Daoy (cell line): Measurements from ENCODE around the gene WDR59. TPM values are rescaled to one million over a fixed set of nuclear protein-coding genes. Genes with fewer than 3 reads are reported as not detected.
"Not testable (repeated sequence)": the region's sequence is repeated elsewhere in the genome, so short reads cannot be mapped to it uniquely, and the experiment has no call there.

Source experiments
- DNase-seq: peaks from one replicate; pipeline ENCODE4 v3.0.0-alpha.2; 2015; ENCODE audit warnings: low read depth
- total RNA-seq: library from RNA; depleted of rRNA; stranded (reverse); fragments of >200 nt; shearing (Covaris generic); gene quantifications from 2 replicates; pipeline ENCODE4 v1.2.3, GENCODE V29; 2014; rRNA removed

Gene WDR59
- total RNA-seq, 1 experiment from 2014 or later, result 9.4 TPM

- DNase-seq, result no peak
Measured at GRCh38 chr16:74850027-74850426, 134.9 kb downstream of the WDR59 start.

DNA sequence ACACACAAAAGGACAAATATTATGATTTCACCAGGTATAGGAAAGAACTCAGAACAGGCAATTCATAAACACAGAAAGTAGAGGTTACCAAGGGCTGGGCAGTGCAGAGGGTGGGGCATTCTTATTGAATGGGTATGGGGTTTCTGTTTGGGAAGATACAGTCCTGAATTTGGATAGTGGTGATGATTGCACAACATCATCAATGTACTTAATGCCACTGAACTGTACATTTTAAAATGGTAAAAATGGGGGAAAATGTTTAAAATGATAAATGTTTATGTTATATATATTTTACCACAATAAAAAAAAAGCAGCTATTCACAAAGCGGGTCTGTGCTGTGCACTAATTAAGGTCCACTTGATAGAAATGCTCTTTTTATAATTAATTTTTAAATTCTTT, 137.7 kb downstream of the WDR59 start:
- no peak for DNase-seq

DNA sequence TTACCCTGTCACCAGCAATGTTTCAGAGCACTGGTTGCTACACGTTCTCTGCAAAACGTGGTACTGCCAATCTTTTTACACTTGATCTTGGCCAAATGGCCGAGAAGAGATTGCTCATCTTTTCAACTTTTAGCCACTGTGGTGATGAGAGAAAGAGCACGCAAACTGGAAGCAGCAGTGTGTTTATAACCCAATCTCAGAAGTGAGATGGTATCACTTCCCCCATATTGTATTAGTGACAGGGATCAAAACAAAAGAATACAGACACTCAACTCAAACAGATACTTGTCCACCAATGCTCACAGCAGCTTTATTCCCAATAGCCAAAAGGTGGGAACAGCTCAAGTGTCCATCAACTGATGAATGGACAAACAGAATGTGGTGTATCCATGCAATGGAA, 138.2 kb downstream of the WDR59 start:
- DNase-seq, result no peak

DNA sequence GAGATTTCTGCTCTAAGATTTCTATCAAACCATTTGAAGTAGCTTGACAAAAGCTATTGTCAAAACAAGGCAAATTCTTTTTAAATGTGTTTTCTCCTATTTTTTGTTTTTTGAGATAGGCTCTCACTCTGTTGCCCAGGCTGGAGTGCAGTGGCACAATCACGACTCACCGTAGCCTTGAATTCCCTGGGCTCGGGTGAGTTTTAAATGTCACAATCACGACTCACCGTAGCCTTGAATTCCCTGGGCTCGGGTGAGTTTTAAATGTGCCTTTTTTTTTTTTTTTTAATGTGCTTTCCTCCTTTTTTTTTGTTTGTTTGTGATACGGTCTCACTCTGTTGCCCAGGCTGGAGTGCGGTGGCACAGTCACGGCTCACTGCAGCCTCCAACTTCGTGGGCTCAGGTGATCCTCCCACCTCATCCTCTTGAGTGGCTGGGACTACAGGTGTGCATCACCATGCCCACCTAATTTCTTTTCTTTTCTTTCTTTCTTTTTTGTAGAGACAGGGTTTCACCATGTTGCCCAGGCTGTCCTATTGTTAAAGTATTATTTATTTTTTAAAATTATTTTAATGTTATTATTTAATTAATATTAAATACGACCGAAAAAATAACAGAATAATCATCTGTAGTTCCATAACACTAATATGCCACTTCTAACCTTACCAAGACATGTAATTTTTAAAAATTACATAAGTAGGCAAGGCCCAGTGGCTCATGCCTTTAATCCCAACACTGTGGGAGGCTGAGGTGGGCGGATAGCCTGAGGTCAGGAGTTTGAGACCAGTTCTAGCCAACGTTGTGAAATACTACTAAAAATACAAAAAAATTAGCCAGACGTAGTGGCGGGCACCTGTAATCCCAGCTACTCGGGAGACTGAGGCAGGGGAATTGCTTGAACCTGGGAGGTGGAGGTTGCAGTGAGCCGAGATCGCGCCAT, 140.6 kb downstream of the WDR59 start:
- no peak for DNase-seq

DNA sequence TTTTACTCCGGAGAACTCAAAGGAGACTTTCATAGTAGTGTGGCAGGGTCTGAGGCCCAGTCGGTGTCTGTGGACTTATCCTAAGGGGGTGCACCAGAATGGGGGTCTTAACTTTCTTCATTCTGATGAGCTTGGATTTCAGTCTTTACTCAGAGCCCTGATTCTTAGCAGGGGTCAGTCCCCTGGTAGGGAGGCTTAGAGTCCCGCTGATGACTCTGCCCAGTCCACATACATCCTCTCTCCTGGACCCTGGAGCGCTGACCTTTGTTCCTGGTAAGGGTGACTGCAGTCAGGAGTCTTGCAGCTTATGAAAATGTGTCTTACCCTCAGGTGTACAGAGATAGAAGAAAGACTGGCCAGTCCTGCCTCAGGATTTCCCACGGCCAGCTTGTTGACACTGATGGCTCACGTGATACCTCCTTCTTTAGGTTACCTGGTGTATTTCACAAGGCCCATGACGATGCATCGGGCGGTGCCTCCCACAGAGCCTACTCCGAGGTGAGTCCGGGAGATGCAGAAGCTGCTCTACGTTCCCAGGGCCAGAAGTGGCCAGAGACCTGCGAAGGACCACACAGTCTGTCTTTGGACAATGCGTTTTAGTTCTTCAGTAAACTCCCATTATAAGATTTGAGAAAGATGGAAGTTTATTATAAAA, 141.4 kb downstream of the WDR59 start:
- not testable (repeated sequence) for DNase-seq

- no peak for DNase-seq
Measured at GRCh38 chr16:74842413-74842812, 142.5 kb downstream of the WDR59 start.

DNA sequence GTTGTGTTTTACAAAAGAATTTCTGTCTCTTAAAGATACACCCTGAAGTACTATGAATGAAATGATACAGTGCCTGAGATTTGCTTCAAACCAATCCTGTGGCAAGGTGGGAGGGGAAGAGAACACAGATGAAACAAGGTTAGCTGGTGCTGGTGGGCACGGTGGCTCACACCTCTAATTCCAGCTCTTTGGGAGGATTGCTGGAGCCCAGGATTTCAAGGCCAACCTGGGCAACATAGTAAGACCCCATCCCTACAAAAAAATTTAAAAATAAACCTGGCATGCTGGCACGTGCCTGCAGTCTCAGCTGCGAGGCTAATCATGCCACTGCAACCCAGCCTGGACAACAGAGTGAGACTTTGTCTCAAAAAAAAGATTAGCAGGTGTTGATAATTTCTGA, 143.0 kb downstream of the WDR59 start:
- no peak for DNase-seq

DNA sequence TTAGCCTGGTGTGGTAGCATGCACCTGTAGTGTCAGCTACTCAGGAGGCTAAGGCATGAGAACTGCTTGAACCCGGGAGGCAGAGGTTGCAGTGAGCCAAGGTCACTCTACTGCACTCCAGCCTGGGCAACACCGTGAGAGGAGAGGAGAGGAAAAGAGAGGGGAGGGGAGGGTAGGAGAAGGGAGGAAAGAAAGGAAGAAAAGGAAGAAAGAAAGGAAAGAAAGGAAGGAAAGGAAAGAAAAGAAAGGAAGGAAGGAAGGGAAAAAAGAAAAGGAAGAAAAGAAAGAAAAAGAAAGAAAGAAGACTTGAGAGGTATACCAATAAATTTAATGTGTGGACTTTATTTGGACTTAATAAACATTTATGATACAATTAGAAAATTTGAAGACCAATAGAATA, 143.5 kb downstream of the WDR59 start:
- DNase-seq, result no peak

DNA sequence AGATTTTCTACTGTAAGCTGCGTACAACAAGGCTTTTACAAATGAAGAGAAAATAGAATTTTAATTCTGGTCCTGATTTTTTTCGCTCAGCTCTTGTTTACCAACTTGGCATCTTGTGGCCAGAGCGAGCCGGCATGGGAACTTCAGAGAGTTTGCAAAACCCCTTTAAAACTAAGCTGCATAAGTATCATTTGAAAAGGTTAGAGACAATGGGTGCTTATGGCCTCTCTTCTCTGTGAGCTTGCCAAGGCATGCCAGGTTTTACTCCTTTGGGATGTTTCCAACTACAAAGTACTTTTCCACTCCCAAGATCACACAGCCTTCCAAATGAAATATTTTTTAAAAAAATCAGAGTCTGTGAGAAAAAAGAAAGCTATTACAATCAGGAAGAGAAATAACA, 147.9 kb downstream of the WDR59 start:
- no peak for DNase-seq

DNA sequence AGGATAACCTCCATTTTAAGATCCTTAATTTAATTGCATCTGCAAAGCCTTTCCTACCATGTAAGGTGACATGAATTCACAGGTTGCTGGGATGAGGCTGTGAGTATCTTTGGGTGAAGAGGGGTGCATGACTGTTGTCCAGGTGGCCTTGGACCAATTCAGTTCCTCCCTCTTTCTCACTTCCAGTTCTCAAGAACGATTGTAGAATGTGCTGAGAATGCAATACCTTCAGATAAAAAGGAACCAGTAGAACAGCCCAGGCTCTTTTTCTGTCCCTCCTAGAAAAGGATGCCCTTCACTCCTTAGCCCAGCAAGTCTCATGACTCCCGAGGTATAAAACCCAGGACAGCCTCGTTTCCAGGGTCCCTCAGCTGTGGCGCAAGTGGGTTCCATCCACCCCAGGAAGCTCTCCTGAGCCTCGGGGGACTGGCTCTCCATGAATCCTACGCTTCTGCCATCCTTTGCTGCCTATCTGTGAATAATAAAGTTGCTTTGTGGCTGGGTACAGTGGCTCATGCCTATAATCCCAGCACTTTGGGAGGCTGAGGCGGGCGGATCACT, 148.7 kb downstream of the WDR59 start:
- DNase-seq, result no peak

- DNase-seq, result no peak
Measured at GRCh38 chr16:74832228-74832627, 152.7 kb downstream of the WDR59 start.

GRCh38 chr16:74831467-74831866, 153.5 kb downstream of the WDR59 start:
- DNase-seq, result no peak

GRCh38 chr16:74830648-74831047, 154.3 kb downstream of the WDR59 start:
- DNase-seq, result no peak

DNA sequence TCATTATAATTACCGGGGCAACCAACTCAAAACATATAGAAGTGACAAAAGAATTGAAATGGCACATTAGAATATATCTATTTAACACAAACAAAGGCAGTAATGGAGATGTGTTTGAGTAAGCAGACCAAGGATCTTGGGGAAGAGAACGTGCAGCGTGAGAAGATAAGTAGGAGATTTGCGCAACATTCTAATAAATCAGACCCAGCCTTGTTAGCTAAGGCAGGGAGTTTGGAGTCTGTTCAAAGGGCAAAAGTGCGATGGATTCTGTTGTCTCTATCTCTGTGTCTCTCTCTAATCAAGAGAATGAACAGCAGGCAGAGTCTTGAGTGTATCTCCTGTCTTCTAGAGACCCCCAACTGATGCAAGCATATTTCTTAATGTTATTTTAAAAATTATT, 155.3 kb downstream of the WDR59 start:
- DNase-seq, result no peak

DNA sequence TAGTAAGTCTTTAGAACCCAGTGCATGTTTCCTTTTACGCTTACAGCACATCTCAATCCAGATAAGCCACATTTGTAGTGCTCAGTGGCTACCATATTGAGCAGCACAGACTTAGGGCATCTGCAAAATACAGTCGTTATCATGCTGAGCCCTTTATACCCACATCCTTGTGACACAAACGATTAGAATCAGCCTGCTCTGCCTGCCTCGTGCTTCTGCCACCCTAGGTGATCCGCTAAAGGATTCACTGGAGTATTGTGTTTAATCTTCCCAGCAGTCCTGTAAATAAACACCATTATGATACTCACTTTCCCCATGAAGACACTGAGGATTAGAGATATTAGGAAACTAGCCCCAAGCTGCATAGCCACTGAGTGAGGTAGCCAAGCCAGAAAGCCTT, 159.0 kb downstream of the WDR59 start:
- DNase-seq, result no peak

DNA sequence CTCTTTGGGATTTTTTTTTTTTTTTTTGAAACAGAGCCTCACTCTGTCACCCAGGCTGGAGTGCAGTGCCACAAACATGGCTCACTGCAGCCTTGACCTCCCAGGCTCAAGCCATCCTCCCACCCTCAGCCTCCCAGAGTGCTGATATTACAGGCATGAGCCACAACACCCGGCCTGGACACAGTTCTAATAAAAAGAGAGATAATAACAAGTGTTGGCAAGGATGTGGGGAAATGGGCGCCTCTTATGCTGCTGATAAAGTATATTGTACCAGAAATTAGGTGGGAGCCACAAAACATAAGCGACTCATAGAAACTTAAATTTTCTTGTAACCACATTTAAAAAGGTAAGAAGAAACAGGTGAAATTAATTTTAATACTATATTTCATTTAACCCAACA, 159.9 kb downstream of the WDR59 start:
- DNase-seq, result no peak

Other genes with a start within 250 kb of the WDR59 start
- gene FA2H, start 210.3 kb downstream of the WDR59 start, total RNA-seq, result not detected in 2 replicates
- gene ZNRF1, start 13.9 kb upstream of the WDR59 start, total RNA-seq, result 17.5 and 21.9 TPM in 2 replicates
- not detected in 2 replicates for gene LDHD, start 131.7 kb upstream of the WDR59 start, total RNA-seq
- gene ZFP1, start 163.4 kb upstream of the WDR59 start, total RNA-seq, result 8.9 and 10.2 TPM in 2 replicates
- not detected in 2 replicates for gene CTRB2, start 222.0 kb upstream of the WDR59 start, total RNA-seq
- gene CTRB1, start 233.9 kb upstream of the WDR59 start, total RNA-seq, result not detected in 2 replicates